Neural progenitor cell (in vitro differentiated cells): ENCODE data around the gene CCM2.
A peak's percentile ranks its signal among the peaks of the same experiment; 100 is the strongest.

Experiments
- CTCF ChIP-seq: fragments of 200-600 bp; sonication (generic); IDR thresholded peaks from 2 replicates; pipeline ENCODE4 v1.5.1; 2017; ENCODE audit warnings: antibody characterized with exemption, mild to moderate bottlenecking
- EZH2 ChIP-seq: fragments of 200-600 bp; sonication (generic); IDR thresholded peaks from 2 replicates; pipeline ENCODE4 v1.6.1; 2017; ENCODE audit warnings: antibody characterized with exemption, mild to moderate bottlenecking, moderate library complexity

GRCh38 chr7:44962483-44963251 is 37.3 kb upstream of the CCM2 start:
- TF ChIP-seq EZH2 (peak; percentile 78), CTCF (no peak)
